ENCODE results near the gene HELZ. TPM values are rescaled to one million over a fixed set of nuclear protein-coding genes. Genes with fewer than 3 reads are reported as not detected.

The HELZ gene
- total RNA-seq, 2 donors from 2014 or later, result 52.3 to 53.5 TPM

DNA sequence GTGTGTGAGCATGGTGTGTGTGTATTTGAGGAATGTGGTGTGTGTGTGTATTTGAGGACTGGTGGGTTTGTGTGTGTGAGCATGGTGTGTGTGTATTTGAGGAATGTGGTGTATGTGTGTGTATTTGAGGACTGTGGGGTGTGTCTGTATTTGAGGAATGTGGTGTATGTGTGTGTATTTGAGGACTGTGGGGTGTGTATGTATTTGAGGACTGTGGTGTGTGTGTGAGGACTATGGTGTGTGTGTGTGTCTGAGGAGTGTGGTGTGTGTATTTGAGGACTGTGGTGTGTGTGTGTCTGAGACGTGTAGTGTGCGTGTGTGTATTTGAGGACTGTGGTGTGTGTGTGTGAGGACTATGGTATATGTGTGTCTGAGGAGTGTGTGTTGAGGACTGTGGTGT, 218.7 kb downstream of the HELZ start:
- intact Hi-C loops (cut with DNase I), result loop anchor here in 1 of 2 donors (1.0 kb wide), 1 partner anchor 42 kb away; no protein-coding TSS in a partner anchor
- DNase-seq (ENCODE audit: low spot score), result no peak

DNA sequence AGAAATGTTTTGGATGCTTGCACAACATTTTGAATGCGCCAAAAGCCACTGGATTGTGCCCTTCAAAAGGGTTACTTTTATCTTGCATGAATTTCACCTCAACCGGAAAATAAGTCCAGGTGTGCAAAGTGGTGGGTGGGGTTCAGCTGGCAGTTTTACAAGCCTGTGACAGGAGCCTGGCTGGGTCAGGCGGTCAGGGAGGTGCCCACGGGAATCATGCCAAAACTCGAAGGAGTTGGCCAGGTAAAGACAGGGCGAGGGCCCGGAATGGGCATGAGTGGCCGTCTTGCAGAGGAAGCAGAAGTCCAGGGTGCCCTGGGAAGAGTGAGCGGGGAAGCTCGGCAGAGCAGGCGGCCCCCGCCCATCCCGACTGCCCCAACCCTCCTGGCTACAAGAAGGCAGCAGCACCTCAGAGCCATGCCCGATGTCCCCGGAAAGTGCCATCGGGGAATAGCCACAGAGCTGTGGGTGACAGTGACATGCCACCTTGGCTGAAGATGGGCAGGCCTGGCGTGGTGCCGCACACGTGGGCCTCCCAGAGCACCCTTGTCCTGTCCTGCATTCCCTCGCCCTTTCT, 219.7 kb downstream of the HELZ start:
- intact Hi-C loops (cut with DNase I), result no loop called here
- no peak for DNase-seq (ENCODE audit: low spot score)

DNA sequence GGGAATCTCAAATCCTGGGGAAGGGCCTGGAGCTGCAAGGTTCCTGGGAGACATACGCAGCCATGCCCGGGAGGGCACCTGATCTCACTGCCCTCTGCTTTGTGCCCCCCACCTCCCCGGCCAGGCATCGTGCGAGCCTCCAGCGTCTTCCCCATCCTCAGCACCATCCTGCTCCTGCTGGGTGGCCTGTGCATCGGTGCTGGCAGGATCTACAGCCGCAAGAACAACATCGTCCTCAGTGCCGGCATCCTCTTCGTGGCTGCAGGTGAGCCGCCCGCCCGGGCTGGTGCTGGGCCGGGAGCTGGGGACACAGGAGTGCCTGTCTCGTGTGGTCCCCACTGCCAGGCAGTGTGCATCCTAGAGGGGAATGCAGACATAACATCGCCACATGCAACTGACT, 220.3 kb downstream of the HELZ start:
- no peak for DNase-seq (ENCODE audit: low spot score)

DNA sequence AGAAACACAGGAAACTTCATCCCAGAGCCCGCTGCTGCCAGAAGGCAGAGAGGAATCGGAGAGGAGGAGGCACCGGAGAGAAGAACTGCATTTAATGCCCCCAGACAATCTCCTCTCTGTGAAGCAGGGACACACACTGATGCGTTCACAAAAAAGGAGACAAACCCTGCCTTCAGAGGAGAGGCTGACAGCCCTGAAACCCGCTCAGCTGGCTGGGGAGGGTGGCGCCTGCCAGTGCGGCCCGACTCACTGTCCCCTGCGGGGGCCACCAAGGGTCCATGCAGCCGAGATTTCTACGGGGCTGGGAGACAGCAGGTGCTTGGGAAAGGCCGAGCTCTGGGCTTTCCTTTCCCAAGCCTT, 222.6 kb downstream of the HELZ start:
- intact Hi-C loops (cut with DNase I), result no loop called here
- DNase-seq (ENCODE audit: low spot score), result no peak

More for the DNA sequence above, 220.3 kb downstream of the HELZ start:
- intact Hi-C loops (cut with DNase I), result no loop called here

DNA sequence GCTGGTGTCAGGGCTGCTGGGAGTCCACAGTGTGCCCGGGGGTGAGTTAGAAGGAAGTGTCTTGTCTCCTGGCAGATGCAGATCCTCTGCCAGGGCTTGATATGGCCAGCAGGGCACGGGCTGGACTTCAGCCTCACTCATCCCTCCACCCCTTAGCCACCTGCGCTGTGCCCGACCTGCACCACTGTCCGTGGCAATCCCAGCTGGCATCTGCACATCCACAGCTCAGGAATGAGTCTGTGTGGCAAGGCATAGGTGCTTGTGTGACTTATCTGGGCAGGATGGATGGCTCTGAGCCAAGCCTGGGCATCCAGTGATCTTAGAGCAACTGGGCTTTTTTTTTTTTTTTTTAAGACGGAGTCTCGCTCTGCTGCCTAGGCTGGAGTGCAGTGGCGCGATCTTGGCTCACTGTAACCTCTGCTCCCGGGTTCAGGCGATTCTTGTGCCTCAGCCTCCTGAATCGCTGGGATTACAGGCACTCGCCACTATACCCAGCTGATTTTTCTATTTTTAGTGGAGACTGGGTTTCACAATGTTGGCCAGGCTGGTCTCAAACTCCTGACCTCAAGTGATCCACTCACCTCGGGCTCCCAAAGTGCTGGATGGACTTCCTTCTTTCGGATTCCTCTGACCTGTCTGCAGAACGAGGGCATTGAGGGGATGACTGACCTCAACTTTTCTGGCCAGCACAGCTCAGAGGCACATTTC, 223.1 kb downstream of the HELZ start:
- no peak for DNase-seq (ENCODE audit: low spot score)
- intact Hi-C loops (cut with DNase I), result no loop called here

DNA sequence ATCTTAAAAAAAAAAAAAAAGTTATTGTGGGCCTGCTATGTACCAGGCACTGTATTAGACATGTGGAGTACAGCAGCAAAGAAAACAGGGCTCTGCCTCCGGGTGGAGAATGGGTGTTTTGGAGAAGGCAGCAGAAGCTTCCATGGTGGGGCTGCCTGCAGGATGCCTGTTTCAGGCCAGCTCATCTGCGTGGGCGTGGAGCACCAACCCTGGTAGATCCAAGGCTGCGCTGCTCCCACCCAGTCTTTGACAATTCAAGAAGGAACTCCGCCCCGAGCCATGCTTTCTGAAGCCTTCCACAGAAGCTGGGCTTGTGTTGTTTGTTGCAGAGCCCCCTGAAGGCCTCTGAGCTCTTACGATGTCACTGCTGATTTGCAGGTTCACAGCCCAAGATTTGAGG, 223.8 kb downstream of the HELZ start:
- DNase-seq (ENCODE audit: low spot score), result no peak
- intact Hi-C loops (cut with DNase I), result no loop called here

Other genes starting within 250 kb of the HELZ start
- gene CACNG1, start 200.6 kb downstream of the HELZ start, total RNA-seq, result not detected
- gene PSMD12, start 121.4 kb upstream of the HELZ start, total RNA-seq, result 10 to 100 TPM; 43.5 to 63.0 TPM
- 10 to 100 TPM; 22.3 to 24.3 TPM for gene PITPNC1, start 132.1 kb upstream of the HELZ start, total RNA-seq

Measured in posterior vena cava (tissue), 2 donors.